Cortex of kidney (tissue), 1 donor: ENCODE measurements around the gene PSMD7.
"Not testable (repeated sequence)": the region's sequence is repeated elsewhere in the genome, so short reads cannot be mapped to it uniquely, and the experiment has no call there.

Experiments
- DNase-seq: peaks from one replicate; lab custom pipeline; 2025; lab: John Stamatoyannopoulos, UW

Gene PSMD7

DNA sequence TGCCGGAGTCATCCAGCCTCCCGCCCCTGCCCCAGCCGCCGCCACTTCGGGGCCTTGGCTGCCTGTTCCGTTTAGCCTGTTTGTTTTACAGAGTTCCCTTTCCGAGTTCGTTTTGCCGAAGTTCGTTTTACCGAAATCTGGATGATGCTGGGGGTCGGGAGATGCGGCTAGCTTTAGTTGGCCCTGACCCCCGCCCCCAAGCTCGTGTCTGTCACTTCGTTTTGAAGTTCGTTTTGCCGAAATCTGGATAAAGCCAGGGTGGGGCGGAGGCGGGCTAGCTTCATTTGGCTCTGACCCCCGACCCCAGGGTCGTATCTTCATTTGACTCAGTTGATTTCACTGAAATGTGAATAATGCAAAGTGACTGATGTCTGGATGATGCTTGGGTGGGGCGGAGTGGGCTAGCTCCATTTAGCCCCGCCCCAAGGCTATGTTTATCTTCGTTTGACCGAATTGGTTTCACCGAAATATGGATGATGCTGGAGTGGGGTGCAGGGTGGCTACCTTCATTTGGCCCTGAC is 591 bp downstream of the PSMD7 start:
- no peak for DNase-seq

DNA sequence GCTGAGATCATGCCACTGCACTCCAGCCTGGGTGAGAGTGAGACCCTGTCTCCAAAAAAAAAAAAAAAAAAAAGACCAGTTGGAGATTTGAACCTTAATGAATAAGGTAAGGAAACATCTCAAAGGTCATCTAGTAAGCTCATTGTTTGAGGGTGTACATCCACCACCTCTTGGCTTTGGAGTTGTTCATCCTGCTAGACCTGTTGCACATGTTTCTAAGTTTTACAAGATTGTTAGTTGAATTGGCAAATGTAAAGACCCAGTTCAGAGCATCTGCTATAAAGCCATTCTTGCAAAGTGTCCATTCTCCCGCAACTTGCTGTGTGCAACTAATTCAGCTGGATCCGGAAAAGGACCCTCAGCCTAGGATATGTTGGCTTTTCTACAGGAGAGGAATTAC is 1.5 kb downstream of the PSMD7 start:
- DNase-seq = no peak

DNA sequence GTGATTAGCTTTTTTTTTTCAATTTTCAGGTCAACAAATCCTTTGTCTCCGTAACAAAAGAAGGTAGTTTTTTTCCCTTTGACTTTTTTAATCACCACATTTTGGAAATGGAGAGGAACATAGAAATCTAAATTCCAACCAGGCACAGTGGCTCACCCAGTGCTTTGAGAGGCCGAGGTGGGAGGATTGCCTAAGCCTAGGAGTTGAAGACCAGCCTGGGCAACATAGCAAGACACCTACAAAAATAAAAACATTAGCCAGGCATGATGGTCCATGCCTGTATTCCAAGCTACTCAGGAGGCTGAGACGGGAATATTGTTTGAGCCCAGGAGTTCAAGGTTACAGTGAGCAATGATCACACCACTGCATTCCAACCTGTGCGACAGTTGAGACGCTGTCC is 5.7 kb downstream of the PSMD7 start:
- no peak for DNase-seq

DNA sequence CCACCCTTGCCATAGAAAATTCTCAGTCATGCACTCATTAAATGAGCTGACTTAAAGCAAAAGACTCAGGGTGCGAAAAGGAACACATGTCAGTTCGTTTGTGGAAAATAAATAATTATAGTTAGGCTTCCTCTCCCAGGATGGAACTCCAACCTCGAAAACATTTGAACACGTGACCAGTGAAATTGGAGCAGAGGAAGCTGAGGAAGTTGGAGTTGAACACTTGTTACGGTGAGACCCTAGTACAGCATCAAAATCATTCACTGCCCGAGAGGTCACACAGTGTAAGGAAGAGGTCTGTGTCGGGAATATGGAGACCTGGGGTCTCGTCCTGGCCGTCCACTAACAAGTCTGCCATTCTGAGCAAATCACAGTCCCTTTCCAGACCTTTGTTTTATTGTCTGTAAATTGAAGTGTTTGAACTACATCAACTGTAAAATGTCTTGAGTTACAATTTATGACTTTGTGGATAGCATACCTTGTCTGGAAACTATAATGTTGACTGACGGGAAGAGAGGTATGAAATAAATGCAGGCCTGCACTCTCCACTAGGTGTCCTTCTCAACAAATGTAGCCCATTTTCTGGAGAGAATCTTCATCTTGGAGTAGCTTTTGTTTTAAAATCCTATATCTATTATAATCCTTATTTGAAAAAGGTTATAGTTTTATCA is 7.7 kb downstream of the PSMD7 start:
- DNase-seq = no peak

DNA sequence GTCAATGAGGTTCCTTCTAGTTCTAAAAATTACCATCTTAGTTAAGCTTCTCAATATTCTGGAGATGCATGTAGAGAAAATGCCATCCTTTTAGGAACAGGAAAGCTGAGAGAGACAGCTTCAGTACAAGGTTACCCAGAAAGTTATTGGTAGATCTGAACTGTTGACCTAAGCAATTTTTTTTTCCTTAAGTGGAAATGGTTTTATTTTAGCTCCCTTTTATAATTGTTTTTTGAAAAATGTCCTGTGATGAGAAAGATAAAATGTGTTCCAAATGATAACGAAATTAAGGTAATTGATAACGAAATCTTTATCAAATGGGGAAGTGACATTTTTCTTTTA is 8.2 kb downstream of the PSMD7 start:
- DNase-seq = no peak

DNA sequence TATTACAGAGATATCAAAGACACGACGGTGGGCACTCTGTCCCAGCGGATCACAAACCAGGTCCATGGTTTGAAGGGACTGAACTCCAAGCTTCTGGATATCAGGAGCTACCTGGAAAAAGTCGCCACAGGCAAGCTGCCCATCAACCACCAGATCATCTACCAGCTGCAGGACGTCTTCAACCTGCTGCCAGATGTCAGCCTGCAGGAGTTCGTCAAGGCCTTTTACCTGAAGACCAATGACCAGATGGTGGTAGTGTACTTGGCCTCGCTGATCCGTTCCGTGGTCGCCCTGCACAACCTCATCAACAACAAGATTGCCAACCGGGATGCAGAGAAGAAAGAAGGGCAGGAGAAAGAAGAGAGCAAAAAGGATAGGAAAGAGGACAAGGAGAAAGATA is 8.7 kb downstream of the PSMD7 start:
- DNase-seq = no peak

DNA sequence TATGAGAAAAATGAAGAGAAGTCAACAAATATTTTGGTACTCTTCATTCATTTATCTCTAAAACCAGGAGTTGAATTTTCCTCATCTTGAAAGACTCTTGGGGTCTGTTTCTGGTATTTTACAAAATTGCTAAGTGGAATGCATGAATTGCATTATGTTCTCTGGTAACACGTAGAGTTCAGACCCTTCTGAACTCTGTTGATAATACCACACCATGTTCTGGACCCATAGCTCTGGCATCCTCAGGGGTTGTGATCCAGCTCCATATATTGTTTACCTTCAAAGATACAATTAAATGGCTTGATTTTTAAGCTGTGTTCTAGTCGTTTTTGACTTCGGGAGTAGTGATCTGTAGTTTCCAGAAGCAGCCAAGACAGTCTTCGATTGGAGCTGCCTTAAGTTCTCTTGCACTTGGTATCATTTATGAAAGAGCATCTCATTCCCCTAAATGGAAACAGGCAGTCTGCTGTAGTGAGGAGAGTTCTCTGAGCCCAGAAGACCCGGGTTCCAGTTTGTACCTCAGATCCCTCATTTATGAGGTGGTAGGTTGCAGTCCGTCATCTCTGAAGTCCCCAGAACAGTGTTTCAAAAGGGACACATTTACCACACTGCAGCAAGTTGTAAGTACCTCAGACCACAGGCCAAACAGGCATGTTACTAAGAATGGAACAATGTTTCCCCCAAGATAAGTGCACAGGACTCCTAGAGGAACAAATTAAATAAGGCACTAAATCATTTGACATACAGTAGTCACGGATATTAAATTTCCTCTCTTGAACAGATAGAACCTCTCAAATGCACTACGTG is 9.6 kb downstream of the PSMD7 start:
- no peak for DNase-seq

DNA sequence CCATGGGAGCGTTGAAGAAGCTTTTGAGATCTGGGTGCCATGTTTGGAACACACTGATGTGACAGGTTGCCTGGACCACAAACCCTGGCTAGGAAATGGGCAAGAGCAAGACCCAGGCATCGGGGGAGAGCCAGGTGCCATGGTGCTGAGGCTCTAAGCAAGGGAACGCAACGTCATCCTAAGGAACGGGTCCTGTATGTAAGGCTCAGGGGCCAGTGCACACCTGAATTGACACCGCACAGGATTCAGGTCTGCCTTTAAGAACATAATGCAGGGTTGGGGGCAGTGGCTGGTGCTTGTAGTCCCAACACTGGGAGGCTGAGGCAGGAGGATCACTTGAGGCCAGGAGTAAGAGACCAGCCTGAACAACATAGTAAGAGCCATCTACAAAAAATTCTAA is 10.8 kb downstream of the PSMD7 start:
- DNase-seq = no peak

DNA sequence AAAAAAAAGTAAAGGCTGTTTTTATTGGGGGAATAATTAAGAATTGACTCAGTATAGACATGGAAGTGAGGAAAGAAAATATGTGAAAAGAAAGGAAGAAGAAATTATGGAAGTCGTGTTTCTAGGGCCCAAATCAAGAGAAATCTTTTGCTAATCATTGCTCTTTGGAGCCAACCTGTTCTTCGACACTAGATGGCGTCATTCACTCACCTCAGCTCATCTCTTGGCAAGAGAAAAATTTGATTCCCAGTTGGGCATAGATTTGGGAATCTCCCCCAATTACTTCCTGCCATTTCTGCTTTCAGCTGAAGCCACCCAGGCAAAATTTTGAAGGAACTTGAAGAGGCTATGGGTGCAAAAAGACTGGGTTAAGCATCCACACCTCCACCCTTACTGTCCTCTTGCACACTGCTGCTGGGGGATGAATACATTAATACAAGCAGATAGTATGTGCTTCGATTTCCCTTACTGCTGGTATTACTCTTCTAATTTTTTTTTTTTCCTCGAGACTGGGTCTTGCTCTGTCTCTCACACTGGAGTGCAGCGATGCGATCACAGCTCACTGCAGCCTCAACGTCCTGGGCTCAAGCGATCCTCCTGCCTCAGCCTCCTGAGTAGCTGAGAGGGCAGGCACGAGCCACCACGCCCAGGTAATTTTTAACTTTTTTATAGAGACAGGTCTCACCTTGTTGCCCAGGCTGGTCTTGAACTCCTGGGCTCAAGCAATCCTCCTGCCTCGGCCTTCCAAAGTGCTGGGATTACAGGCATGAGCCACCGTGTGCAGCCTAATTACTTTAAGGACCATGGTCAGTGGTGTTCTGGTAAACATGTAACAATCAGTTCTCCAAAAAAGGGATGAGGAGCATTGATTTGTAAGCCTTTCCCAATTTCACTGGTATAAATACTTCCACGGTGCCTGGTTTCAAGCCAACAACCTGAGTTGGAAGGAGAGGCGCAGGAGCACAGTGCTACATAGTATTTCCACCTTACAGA is 13.5 kb downstream of the PSMD7 start:
- no peak for DNase-seq

DNA sequence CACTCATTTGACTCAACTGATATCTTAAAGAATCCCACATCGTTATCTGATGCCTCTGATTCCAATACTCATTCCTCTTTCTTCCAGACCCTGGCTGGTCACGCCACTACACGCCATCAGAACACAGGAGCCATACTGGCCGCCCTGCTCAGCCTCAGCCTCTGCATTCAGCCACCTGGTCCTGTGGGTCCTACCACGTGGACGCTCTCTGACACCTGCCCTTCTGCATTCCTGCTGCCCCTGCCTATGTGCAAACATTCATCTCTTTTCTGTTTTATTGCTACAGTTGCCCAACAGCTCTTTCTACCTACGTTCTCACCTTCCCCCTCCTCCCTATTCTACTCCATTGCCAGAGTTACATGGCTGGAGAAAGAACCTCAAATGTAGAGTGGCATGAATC is 18.4 kb downstream of the PSMD7 start:
- no peak for DNase-seq

DNA sequence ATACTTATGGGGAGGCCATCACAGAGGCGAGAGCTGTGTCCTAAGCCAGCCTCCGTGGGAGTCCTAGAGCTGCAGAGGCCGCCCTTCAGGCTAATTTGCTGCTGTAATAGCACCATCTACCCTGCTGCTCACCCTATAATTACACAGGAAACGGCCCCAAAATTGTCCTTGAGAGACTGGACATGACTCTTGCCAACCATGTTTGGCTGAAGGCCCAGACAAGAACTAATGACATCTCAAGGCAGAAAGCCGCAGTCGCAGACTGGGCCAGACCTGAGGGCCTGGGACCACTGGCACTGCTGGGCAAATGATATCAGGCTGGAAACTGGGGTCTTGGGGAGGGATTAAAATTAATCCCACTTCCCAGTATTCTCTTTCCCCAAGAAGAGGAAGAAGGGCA is 24.1 kb downstream of the PSMD7 start:
- DNase-seq = no peak

DNA sequence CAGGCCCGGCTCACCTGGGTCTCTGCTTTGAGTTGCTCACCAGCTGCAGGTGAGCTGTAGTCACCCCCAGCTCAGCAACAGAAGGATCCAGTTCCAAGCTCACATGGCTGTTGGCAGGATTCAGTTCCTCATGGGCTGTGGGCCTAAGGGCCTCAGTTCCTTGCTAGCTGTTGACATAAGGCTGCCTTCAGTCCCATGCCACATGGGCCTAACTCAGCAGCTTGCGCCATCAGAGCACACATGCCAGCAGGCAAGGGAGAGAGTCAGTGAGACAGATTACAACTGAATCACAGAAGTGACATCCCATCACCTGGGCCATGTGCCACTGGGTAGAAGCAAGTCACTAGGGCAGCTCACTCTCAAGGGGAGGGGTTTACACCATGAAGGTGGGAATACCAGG is 24.7 kb downstream of the PSMD7 start:
- DNase-seq = no peak

DNA sequence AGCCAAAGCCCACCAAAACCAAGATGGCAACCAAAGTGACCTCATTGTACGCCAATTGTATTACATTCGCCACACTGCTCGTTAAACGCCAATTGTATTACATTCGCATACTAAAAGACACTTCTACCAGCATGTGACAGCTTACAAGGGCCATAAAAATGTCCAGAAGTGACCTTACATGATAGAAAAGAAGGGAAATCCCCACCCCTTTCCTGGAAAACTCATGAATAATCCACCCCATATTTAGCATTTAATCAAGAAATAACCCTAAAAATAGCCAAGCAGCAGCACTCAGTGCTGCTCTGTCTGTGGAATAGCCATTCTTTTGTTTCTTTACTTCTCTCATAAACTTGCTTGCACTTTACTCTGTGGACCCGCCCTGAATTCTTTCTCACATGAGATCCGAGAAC is 25.7 kb downstream of the PSMD7 start:
- DNase-seq = no peak

DNA sequence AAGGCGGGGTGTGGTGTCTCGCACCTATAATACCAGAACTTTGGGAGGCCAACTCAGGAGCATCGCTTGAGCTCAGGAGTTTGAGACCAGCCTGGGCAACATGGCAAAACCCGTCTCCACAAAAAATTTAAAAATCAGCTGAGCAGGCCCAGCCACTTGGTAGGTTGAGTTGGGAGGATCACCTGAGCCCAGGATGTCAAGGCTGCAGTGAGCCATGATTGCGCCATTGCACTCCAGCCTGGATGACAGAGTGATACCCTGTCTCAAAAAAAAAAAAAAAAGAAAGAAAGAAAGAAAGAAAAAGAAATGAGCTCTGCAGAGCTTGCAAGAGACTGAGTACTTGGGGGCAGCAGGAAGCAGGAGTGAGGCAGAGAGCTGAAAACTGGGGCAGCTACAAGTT is 28.2 kb downstream of the PSMD7 start:
- not testable (repeated sequence) for DNase-seq

DNA sequence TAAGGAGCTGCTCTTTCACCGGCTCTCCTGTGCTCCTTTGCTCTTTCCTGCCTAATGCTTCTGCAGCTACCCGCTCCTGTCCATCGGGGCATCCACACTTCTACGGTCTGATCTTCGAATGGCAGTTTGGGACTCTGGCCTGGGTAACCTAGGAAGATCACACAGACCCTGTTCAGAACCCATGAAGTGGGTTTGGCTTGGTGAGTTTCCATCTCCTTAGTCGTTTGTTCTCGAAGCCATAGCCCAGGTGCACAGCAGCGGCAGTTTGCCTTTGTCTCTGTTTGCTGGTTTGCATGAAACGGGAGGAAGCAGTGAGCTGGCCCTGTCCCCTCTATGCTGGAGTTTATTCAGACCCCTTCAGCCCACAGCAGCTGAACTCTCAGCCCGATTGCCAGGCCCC is 29.0 kb downstream of the PSMD7 start:
- no peak for DNase-seq

DNA sequence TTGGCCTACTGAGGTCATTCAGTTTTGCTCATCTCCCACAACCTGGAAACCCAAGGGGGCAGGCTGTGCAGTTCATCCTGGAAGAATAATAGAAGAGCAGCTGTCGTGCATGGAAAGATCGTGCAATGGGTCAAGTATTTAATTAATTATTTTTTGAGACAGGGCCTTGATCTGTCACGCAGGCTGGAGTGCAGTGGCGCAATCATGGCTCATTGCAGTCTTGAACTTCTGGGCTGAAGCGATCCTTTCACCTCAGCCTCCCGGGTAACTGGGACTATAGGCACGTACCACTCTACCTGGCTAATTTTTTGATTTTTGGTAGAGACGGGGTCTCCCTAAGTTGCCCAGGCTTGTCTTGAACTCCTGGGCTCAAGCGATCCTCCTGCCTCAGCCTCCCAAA is 31.7 kb downstream of the PSMD7 start:
- DNase-seq = not testable (repeated sequence)

DNA sequence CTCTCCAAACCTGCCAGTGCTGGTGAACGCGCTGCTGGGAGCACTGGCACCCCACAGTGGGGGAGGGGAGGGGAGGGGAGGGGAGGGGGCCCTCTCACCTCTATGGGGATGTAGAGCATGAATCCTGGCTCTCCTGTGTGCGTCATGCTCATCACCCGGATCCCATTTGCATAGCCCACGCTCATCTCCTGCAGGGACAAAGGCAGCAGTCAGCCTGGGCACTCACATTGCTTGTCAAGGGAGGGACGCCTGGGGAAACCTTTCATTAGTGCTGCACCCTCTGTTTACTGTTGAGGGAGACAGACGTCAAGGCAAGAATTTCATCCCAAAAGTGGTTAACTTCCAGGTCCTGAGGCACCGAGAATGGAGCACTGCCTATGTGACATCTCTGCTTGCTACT is 35.9 kb downstream of the PSMD7 start:
- not testable (repeated sequence) for DNase-seq

DNA sequence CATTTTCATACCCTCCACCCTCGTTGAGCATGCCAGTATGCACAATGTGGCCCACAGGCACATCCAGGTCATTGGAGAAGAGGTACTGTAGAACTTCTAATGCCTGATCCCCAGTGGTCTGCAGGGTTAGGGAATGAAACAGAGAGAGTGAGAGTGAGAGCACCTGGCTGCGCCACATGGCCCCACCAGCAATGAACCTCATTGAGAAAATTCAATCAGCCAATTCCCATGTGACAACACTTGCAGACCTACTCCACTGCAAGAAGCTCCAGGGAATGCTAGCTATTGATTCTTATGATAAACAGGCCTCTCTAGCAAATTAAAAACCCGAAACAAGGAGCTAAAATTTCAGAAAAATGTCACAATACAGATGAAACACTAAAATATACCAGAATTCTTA is 40.9 kb downstream of the PSMD7 start:
- DNase-seq = not testable (repeated sequence)

DNA sequence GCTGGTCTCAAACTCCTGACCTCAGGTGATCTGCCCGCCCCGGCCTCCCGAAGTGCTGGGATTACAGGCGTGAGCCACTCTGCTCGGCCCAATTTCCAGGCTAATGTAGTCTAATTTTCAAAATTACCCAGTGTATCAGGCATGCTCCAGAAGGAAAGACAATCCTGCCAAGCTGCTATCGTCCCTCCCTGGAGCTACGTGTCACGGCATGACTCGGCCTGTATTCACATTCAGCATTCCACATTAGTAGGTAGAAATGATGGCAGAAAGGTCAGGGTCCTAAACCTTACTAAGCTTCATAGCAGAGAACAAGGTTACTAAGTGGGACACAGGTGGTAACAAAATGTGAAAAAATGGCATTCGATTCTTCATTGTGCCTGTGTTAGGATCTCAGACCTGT is 42.6 kb downstream of the PSMD7 start:
- not testable (repeated sequence) for DNase-seq

DNA sequence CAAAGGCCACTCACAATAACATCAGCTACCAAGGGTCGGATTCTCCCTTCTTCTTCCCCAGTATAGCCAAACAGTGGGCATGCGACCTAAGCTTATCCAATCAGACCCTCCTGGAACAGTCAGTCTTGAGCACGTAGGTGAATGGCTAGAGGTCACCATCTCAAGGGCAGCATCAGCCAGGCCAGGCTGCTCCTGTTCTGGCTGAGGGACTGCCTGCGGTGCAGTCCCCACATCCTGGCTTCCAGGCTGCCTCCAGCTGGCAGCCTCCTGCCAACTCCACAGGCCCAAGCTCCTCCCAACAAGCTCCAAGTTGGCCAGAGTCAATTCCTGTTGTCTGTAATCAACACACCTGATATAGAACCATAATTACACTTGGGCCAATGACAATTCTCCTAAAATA is 56.4 kb downstream of the PSMD7 start:
- DNase-seq = not testable (repeated sequence)
